Activated CD8-positive, alpha-beta memory T cell treated with anti-CD3 and anti-CD28 coated beads, Interleukin-2, amount 10 ng/mL, durations not matched to agents 7 days and 5 days (primary cell): ENCODE data around the gene ATP2B2. TPM values are rescaled to one million over a fixed set of nuclear protein-coding genes. Genes with fewer than 3 reads are reported as not detected.

ENCODE experiments used
- ATAC-seq: fragments of 150-1000 bp; cut with Tn5 transposase; one replicate; pipeline ENCODE4 v1.10.0; 2021; ENCODE audit warnings: moderate library complexity
- CTCF ChIA-PET: fragments of 350-600 bp; sonication (Branson Sonifier 250); formaldehyde crosslinking; loops from one replicate; lab custom pipeline; 2021; ENCODE audit warnings: antibody characterized with exemption; lab: Charles Lee
- DNase-seq: peaks from one replicate; pipeline ENCODE4 v3.0.0-alpha.2; 2020
- H3K27ac Mint-ChIP-seq: one replicate; pipeline ENCODE4 v1.8.0; 2021; ENCODE audit warnings: mild to moderate bottlenecking, mixed read lengths
- H3K27me3 Mint-ChIP-seq: one replicate; pipeline ENCODE4 v1.8.0; 2021; ENCODE audit warnings: mixed read lengths
- H3K36me3 Mint-ChIP-seq: one replicate; pipeline ENCODE4 v1.8.0; 2021; ENCODE audit warnings: mild to moderate bottlenecking, mixed read lengths
- H3K4me1 Mint-ChIP-seq: one replicate; pipeline ENCODE4 v1.8.0; 2021; ENCODE audit warnings: mixed read lengths
- H3K4me3 Mint-ChIP-seq: one replicate; pipeline ENCODE4 v1.8.0; 2021; ENCODE audit warnings: mild to moderate bottlenecking, moderate library complexity, mixed read lengths
- H3K9me3 Mint-ChIP-seq: one replicate; pipeline ENCODE4 v1.8.0; 2022; ENCODE audit warnings: low read depth, mixed read lengths
- total RNA-seq, 2 experiments: library from RNA; stranded (reverse); gene quantifications; one replicate each; pipeline ENCODE4 v1.2.3, GENCODE V29; 2021

The ATP2B2 gene
- total RNA-seq, 2 experiments from 2014 or later, result not detected

- H3K4me1 Mint-ChIP-seq, result peaks cover 13% of the 10 kb centered on the region
- H3K4me3 Mint-ChIP-seq, result no peak overlapping the region
- no peak overlapping the region for H3K27ac Mint-ChIP-seq
- no peak for ATAC-seq
- DNase-seq, result no peak
- H3K36me3 Mint-ChIP-seq, result no peaks in the 10 kb centered on the region
- CTCF ChIA-PET, result no interaction called here
- peaks cover 4% of the 10 kb centered on the region for H3K9me3 Mint-ChIP-seq
- peaks cover 7% of the 10 kb centered on the region for H3K27me3 Mint-ChIP-seq
Observed at GRCh38 chr3:10365791-10366190, 139.6 kb downstream of the ATP2B2 start.

GRCh38 chr3:10365316-10365715 lies 140.1 kb downstream of the ATP2B2 start:
- H3K27ac Mint-ChIP-seq, result no peak overlapping the region
- peaks cover 3% of the 10 kb centered on the region for H3K9me3 Mint-ChIP-seq
- H3K4me3 Mint-ChIP-seq, result no peak overlapping the region
- CTCF ChIA-PET, result no interaction called here
- DNase-seq (no peak), ATAC-seq (no peak)
- peaks cover 3% of the 10 kb centered on the region for H3K27me3 Mint-ChIP-seq
- no peaks in the 10 kb centered on the region for H3K36me3 Mint-ChIP-seq
- H3K4me1 Mint-ChIP-seq, result peaks cover 13% of the 10 kb centered on the region

- DNase-seq, result no peak
- Mint-ChIP-seq H3K27me3 (peaks cover 3% of the 10 kb centered on the region), H3K36me3 (no peaks in the 10 kb centered on the region), H3K9me3 (peaks cover 3% of the 10 kb centered on the region), H3K4me3 (no peak overlapping the region), H3K27ac (no peak overlapping the region), H3K4me1 (peaks cover 13% of the 10 kb centered on the region)
- CTCF ChIA-PET, result interaction anchor here (1.4 kb wide), 1 partner anchor 21 kb away, joined by 4 read pairs; no protein-coding TSS in a partner anchor
- ATAC-seq, result no peak
Observed at GRCh38 chr3:10364806-10365205, 140.6 kb downstream of the ATP2B2 start.

- peaks cover 3% of the 10 kb centered on the region for H3K9me3 Mint-ChIP-seq
- CTCF ChIA-PET, result interaction anchor here (0.6 to 1.4 kb wide), 2 partner anchors 20 to 25 kb away, joined by 3 to 4 read pairs; no protein-coding TSS in a partner anchor
- H3K4me1 Mint-ChIP-seq, result peaks cover 13% of the 10 kb centered on the region
- ATAC-seq (no peak), DNase-seq (no peak)
- no peak overlapping the region for H3K4me3 Mint-ChIP-seq
- H3K27me3 Mint-ChIP-seq, result peaks cover 3% of the 10 kb centered on the region
- H3K27ac Mint-ChIP-seq, result no peak overlapping the region
- H3K36me3 Mint-ChIP-seq, result no peaks in the 10 kb centered on the region
Observed at GRCh38 chr3:10363935-10364334, 141.5 kb downstream of the ATP2B2 start.

GRCh38 chr3:10361375-10361774 lies 144.0 kb downstream of the ATP2B2 start:
- H3K4me3 Mint-ChIP-seq, result no peak overlapping the region
- no peak overlapping the region for H3K27ac Mint-ChIP-seq
- peaks cover 3% of the 10 kb centered on the region for H3K27me3 Mint-ChIP-seq
- DNase-seq (no peak), ATAC-seq (no peak)
- H3K9me3 Mint-ChIP-seq, result peaks cover 3% of the 10 kb centered on the region
- CTCF ChIA-PET, result no interaction called here
- peaks cover 6% of the 10 kb centered on the region for H3K4me1 Mint-ChIP-seq
- no peaks in the 10 kb centered on the region for H3K36me3 Mint-ChIP-seq

- Mint-ChIP-seq H3K36me3 (no peaks in the 10 kb centered on the region), H3K9me3 (peaks cover under 1% of the 10 kb centered on the region), H3K27ac (no peak overlapping the region), H3K4me3 (no peak overlapping the region), H3K27me3 (peaks cover 3% of the 10 kb centered on the region), H3K4me1 (peaks cover 3% of the 10 kb centered on the region)
- ATAC-seq, result no peak
- DNase-seq, result no peak
- CTCF ChIA-PET, result no interaction called here
Observed at GRCh38 chr3:10360478-10360877, 144.9 kb downstream of the ATP2B2 start.

GRCh38 chr3:10359761-10360161 lies 145.6 kb downstream of the ATP2B2 start:
- ATAC-seq (no peak), DNase-seq (no peak)
- H3K9me3 Mint-ChIP-seq, result no peaks in the 10 kb centered on the region
- H3K36me3 Mint-ChIP-seq, result no peaks in the 10 kb centered on the region
- no peak overlapping the region for H3K27ac Mint-ChIP-seq
- CTCF ChIA-PET, result no interaction called here
- no peak overlapping the region for H3K4me3 Mint-ChIP-seq
- peaks cover 3% of the 10 kb centered on the region for H3K27me3 Mint-ChIP-seq
- peaks cover 2% of the 10 kb centered on the region for H3K4me1 Mint-ChIP-seq

- CTCF ChIA-PET, result interaction anchor here (1.5 kb wide), 1 partner anchor 14 kb away, joined by 5 read pairs; no protein-coding TSS in a partner anchor
- Mint-ChIP-seq H3K4me3 (no peak overlapping the region), H3K36me3 (no peaks in the 10 kb centered on the region)
Observed at GRCh38 chr3:10358309-10358980, 146.9 kb downstream of the ATP2B2 start.

GRCh38 chr3:10357592-10358308 lies 147.6 kb downstream of the ATP2B2 start:
- CTCF ChIA-PET, result interaction anchor here (1.5 kb wide), 1 partner anchor 14 kb away, joined by 5 read pairs; no protein-coding TSS in a partner anchor
- H3K36me3 Mint-ChIP-seq, result no peaks in the 10 kb centered on the region
- H3K9me3 Mint-ChIP-seq, result no peaks in the 10 kb centered on the region
- no peaks in the 10 kb centered on the region for H3K4me1 Mint-ChIP-seq
- H3K4me3 Mint-ChIP-seq, result no peak overlapping the region
- peaks cover 16% of the 10 kb centered on the region for H3K27me3 Mint-ChIP-seq
- no peak overlapping the region for H3K27ac Mint-ChIP-seq
- DNase-seq (no peak), ATAC-seq (no peak)

More at GRCh38 chr3:10358309-10358980, 146.9 kb downstream of the ATP2B2 start:
- H3K27me3 Mint-ChIP-seq, result peaks cover 10% of the 10 kb centered on the region
- ATAC-seq (no peak), DNase-seq (no peak)
- H3K4me1 Mint-ChIP-seq, result no peaks in the 10 kb centered on the region
- H3K9me3 Mint-ChIP-seq, result no peaks in the 10 kb centered on the region
- no peak overlapping the region for H3K27ac Mint-ChIP-seq

- ATAC-seq (no peak), DNase-seq (no peak)
- Mint-ChIP-seq H3K36me3 (no peaks in the 10 kb centered on the region), H3K27me3 (peaks cover 18% of the 10 kb centered on the region), H3K4me3 (no peak overlapping the region), H3K4me1 (no peaks in the 10 kb centered on the region), H3K27ac (no peak overlapping the region), H3K9me3 (no peaks in the 10 kb centered on the region)
- CTCF ChIA-PET, result interaction anchor here (1.5 kb wide), 1 partner anchor 13 kb away, joined by 5 read pairs; no protein-coding TSS in a partner anchor
Observed at GRCh38 chr3:10357095-10357494, 148.3 kb downstream of the ATP2B2 start.

- Mint-ChIP-seq H3K27me3 (peaks cover 20% of the 10 kb centered on the region), H3K27ac (no peak overlapping the region), H3K9me3 (no peaks in the 10 kb centered on the region), H3K4me1 (no peaks in the 10 kb centered on the region), H3K4me3 (no peak overlapping the region), H3K36me3 (no peaks in the 10 kb centered on the region)
- DNase-seq (no peak), ATAC-seq (no peak)
- CTCF ChIA-PET, result no interaction called here
Observed at GRCh38 chr3:10356461-10356981, 148.9 kb downstream of the ATP2B2 start.

- no peak for DNase-seq
- H3K36me3 Mint-ChIP-seq, result no peaks in the 10 kb centered on the region
- H3K4me3 Mint-ChIP-seq, result no peak overlapping the region
- CTCF ChIA-PET, result no interaction called here
- no peak overlapping the region for H3K27ac Mint-ChIP-seq
- H3K4me1 Mint-ChIP-seq, result no peaks in the 10 kb centered on the region
- ATAC-seq, result no peak
- no peaks in the 10 kb centered on the region for H3K9me3 Mint-ChIP-seq
- H3K27me3 Mint-ChIP-seq, result peaks cover 20% of the 10 kb centered on the region
Observed at GRCh38 chr3:10354361-10355015, 150.9 kb downstream of the ATP2B2 start.

- H3K27me3 Mint-ChIP-seq, result peaks cover 20% of the 10 kb centered on the region
- no peaks in the 10 kb centered on the region for H3K9me3 Mint-ChIP-seq
- ATAC-seq (no peak), DNase-seq (no peak)
- H3K4me1 Mint-ChIP-seq, result no peaks in the 10 kb centered on the region
- CTCF ChIA-PET, result no interaction called here
- no peaks in the 10 kb centered on the region for H3K36me3 Mint-ChIP-seq
- no peak overlapping the region for H3K4me3 Mint-ChIP-seq
- H3K27ac Mint-ChIP-seq, result no peak overlapping the region
Observed at GRCh38 chr3:10353661-10354360, 151.6 kb downstream of the ATP2B2 start.
